MCF 10A (cell line): ENCODE data around the gene LAMB1. TPM values are rescaled to one million over a fixed set of nuclear protein-coding genes. Genes with fewer than 3 reads are reported as not detected.

Experiments used
- BruUV-seq: library from RNA; stranded (reverse); fragments of 400-500 nt; replicated peaks from 2 replicates; lab custom pipeline; 2021; lab: Mats Ljungman, UMichigan
- CTCF ChIA-PET: fragments of 300-600 bp; sonication (Branson Sonifier 250); formaldehyde crosslinking; extraction: SDS; loops from one replicate; lab custom pipeline; 2021; ENCODE audit warnings: antibody characterized with exemption, inconsistent platforms; lab: Yijun Ruan, JAX
- POLR2A ChIA-PET: fragments of 300-600, 350-650 bp; sonication (Branson Sonifier 250); formaldehyde crosslinking; extraction: SDS; loops from one replicate; lab custom pipeline; 2020; ENCODE audit warnings: antibody characterized with exemption, inconsistent platforms; lab: Yijun Ruan, JAX
- DNase-seq: peaks from one replicate; pipeline ENCODE4 v3.0.0-alpha.2; 2018; ENCODE audit not compliant: unreplicated experiment
- H3K27ac Mint-ChIP-seq: one replicate; pipeline ENCODE4 v1.8.0; 2022; ENCODE audit warnings: mild to moderate bottlenecking, low read depth, mixed read lengths; ENCODE audit not compliant: unreplicated experiment
- H3K27me3 Mint-ChIP-seq: one replicate; pipeline ENCODE4 v1.8.0; 2022; ENCODE audit warnings: mixed read lengths; ENCODE audit not compliant: insufficient read depth, unreplicated experiment
- H3K36me3 Mint-ChIP-seq: one replicate; pipeline ENCODE4 v1.8.0; 2022; ENCODE audit warnings: mild to moderate bottlenecking, moderate library complexity, mixed read lengths; ENCODE audit not compliant: insufficient read depth, unreplicated experiment
- H3K4me1 Mint-ChIP-seq: one replicate; pipeline ENCODE4 v1.8.0; 2022; ENCODE audit warnings: mixed read lengths; ENCODE audit not compliant: insufficient read depth, unreplicated experiment
- H3K4me3 Mint-ChIP-seq: one replicate; pipeline ENCODE4 v1.8.0; 2022; ENCODE audit warnings: mild to moderate bottlenecking, moderate library complexity, mixed read lengths; ENCODE audit not compliant: unreplicated experiment
- H3K9me3 Mint-ChIP-seq: one replicate; pipeline ENCODE4 v1.8.0; 2022; ENCODE audit warnings: mixed read lengths; ENCODE audit not compliant: unreplicated experiment
- CTCF ChIP-seq: fragments of 200-600 bp; IDR thresholded peaks from one replicate; pipeline ENCODE4 v1.8.0; 2022; ENCODE audit warnings: antibody characterized with exemption, mild to moderate bottlenecking; ENCODE audit not compliant: unreplicated experiment
- intact Hi-C: fragments of 100-400 bp; cut with micrococcal nuclease; formaldehyde crosslinking; loops from 2 replicates; pipeline ENCODE4 v1.14.1; 2022
- total RNA-seq: library from RNA; stranded (reverse); gene quantifications from 2 replicates; pipeline ENCODE4 v1.2.3, GENCODE V29; 2022

The LAMB1 gene
- total RNA-seq, 1 experiment from 2014 or later, result 275 TPM

DNA sequence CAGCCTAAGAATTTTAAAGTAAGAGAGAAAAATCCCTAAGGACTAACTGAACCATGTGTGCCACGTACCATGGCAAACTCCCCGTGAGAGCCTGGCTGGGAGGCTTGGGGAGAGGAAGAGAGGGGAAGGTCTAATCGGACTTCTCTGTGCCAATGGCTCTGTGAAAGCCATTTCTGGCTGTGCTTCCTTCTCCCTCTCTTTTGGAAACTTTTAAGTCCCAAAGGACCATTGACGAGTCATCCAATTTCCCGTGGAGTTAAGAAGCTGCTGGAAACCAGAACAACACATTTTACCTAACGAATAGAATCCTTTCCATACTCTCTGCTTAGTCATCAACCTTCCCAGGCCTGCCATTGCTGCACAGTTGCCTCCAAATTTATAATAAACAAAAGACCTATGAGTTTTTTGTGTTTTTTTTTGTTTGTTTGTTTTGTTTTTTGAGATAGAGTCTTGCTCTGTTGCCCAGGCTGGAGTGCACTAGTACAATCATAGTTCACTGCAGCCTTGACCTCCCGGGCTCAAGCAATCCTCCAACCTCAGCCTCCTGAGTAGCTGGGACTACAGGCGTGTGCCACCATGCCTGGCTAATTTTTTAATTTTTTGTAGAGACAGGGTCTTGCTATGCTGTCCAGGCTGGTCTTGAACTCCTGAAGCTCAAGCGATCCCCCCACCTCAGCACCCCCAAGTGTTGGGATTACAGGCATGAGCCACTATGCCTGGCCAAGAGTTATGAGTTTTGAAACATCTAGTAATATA, 13.2 kb downstream of the LAMB1 start:
- CTCF ChIA-PET, result interaction anchor here (0.7 to 1.1 kb wide), 2 partner anchors 27 to 156 kb away, joined by 4 read pairs; no protein-coding TSS in a partner anchor
- H3K27ac Mint-ChIP-seq, result peak overlapping the region; percentile 0
- H3K4me3 Mint-ChIP-seq, result no peak overlapping the region
- TF ChIP-seq CTCF, result no peak
- BruUV-seq, result no TSS peak
- POLR2A ChIA-PET, result interaction anchor here (0.6 to 11.8 kb wide), 10 partner anchors 8 to 119 kb away, joined by 3 to 117 read pairs (median 3); no protein-coding TSS in a partner anchor
- peaks cover 100% of the 10 kb centered on the region for H3K36me3 Mint-ChIP-seq
- H3K27me3 Mint-ChIP-seq, result no peaks in the 10 kb centered on the region
- peaks cover 27% of the 10 kb centered on the region for H3K4me1 Mint-ChIP-seq
- intact Hi-C loops, result no loop called here
- peak; percentile 69 for DNase-seq
- no peaks in the 10 kb centered on the region for H3K9me3 Mint-ChIP-seq

DNA sequence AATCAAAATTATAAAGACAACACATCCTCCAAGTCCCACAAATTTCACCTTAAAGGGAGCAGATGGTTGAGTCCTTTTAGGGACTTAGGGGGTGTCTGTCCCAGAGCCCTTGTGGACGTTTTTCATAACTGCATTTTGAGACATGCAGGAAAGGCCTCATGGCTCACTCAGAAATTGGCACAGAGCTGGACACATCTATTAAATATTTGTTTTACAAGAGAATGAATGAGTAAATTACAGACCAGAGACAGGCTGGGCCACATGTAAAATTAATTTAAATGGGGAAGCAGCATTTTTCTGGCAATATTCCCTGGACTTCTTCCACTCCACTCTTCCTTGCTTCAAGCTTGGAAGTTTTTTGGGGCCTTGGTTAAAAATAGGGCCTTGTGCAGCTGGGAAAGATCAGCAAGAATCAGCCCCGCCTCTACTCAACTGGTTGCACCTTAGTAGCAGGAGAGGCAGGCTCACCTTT, 20.0 kb downstream of the LAMB1 start:
- ChIA-PET CTCF (interaction anchor here (0.6 to 1.6 kb wide), 4 partner anchors 10 to 163 kb away, joined by 3 to 5 read pairs (median 4); no protein-coding TSS in a partner anchor), POLR2A (interaction anchor here (0.6 to 11.8 kb wide), 10 partner anchors 10 to 1171 kb away, joined by 3 to 117 read pairs (median 5); partner anchors contain the start of gene LAMB1)
- Mint-ChIP-seq H3K4me3 (no peak overlapping the region), H3K27me3 (no peaks in the 10 kb centered on the region), H3K36me3 (peaks cover 100% of the 10 kb centered on the region), H3K27ac (no peak overlapping the region), H3K4me1 (peaks cover 11% of the 10 kb centered on the region), H3K9me3 (no peaks in the 10 kb centered on the region)
- no peak for DNase-seq
- intact Hi-C loops, result no loop called here
- no TSS peak for BruUV-seq
- no peak for TF ChIP-seq CTCF

DNA sequence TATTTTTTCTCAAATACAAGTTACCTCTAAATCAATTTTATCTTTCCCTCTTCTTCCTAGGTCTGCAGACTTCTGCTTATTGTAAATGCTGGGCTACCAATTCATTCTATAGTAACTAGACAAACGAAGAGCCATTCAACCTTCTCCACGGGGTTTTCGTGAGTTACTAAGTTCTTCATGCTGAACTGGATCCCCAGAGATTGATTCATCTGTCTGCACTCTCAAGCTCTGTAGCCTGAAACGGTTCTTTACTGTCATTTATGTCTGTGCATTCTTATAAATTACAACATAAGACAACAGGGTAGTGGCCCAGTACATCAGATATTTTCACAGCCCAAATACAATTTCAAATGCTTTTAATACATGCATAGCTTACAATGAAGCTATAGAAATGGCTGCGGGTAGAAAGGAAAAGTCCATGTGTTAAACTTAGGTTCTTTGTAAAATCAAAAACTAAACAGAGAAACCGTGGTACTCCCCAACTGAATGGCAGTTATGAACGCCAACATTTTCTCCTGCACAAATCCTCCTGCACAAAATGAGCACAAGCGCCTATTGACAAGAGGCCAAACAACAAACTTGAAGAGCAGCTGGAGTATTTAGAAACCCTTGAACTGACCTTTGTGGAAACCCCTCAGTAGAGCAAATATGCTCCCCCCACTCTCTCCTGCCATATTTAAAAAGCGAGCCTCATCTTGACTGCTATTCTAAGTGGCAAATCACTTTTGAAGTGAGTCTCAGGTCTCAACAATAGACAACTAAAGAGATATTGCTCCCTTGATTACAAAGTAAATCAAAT, 20.7 kb downstream of the LAMB1 start:
- Mint-ChIP-seq H3K27me3 (no peaks in the 10 kb centered on the region), H3K36me3 (peaks cover 100% of the 10 kb centered on the region), H3K4me3 (no peak overlapping the region), H3K9me3 (no peaks in the 10 kb centered on the region), H3K27ac (no peak overlapping the region), H3K4me1 (peaks cover 7% of the 10 kb centered on the region)
- no peak for TF ChIP-seq CTCF
- no peak for DNase-seq
- intact Hi-C loops, result no loop called here
- no TSS peak for BruUV-seq
- ChIA-PET CTCF (interaction anchor here (0.9 to 1.7 kb wide), 4 partner anchors 9 to 164 kb away, joined by 3 to 5 read pairs (median 4); no protein-coding TSS in a partner anchor), POLR2A (interaction anchor here (0.9 to 11.8 kb wide), 10 partner anchors 8 to 163 kb away, joined by 3 to 117 read pairs (median 4); partner anchors contain the start of gene LAMB1)
